ENCODE results near the gene OPCML. TPM values are rescaled to one million over a fixed set of nuclear protein-coding genes. Genes with fewer than 3 reads are reported as not detected.

OPCML gene
- polyA plus RNA-seq, 3 donors: not detected

GRCh38 chr11:133026952-133027351, 505.3 kb downstream of the OPCML start:
- Histone ChIP-seq H3K36me3 (replicated peaks in 1 of 2; ENCODE audit: control insufficient read depth in 1 of 2, insufficient read depth in 2 of 2, low read length in 2 of 2) (no peaks in the 10 kb centered on the region), H4K20me1 (ENCODE audit: insufficient read depth, low read length) (no peaks in the 10 kb centered on the region), H3K9ac (ENCODE audit: insufficient read depth, low read length, poor library complexity, severe bottlenecking) (no peak overlapping the region), H3K27ac (ENCODE audit: low read depth in 1 of 2, low read length in 2 of 2) (no peak overlapping the region), H3K4me1 (ENCODE audit: control insufficient read depth in 1 of 2, insufficient read depth in 2 of 2, low read length in 2 of 2) (no peaks in the 10 kb centered on the region), H3K79me2 (ENCODE audit: insufficient read depth, low read length) (no peaks in the 10 kb centered on the region), H3K4me3 (replicated peaks in 1 of 3; ENCODE audit: low read depth in 2 of 3, low read length in 3 of 3) (no peak overlapping the region), H3K9me3 (replicated peaks in 1 of 2; ENCODE audit: control insufficient read depth in 1 of 2, insufficient read depth in 1 of 2, low read length in 2 of 2) (no peaks in the 10 kb centered on the region), H3K4me2 (replicated peaks; ENCODE audit: extremely low read depth, low read length, poor library complexity, severe bottlenecking) (no peak overlapping the region), H2AFZ (ENCODE audit: insufficient read depth, low read depth, low read length, poor library complexity, severe bottlenecking) (no peak overlapping the region), H3K27me3 (ENCODE audit: control insufficient read depth in 2 of 2, insufficient read depth in 2 of 2, low read length in 2 of 2) (no peaks in the 10 kb centered on the region)
- Mint-ChIP-seq H3K9me3 (peaks cover 0 to 5% (median 0%) of the 10 kb centered on the region in 7 donors), H3K4me1 (no peaks in the 10 kb centered on the region), H3K27me3 (ENCODE audit: low read depth in 3 of 3) (no peaks in the 10 kb centered on the region), H3K36me3 (no peaks in the 10 kb centered on the region), H3K4me3 (no peak overlapping the region), H3K27ac (no peak overlapping the region)
- intact Hi-C loops (cut with micrococcal nuclease): no loop called here
- TF ChIP-seq CTCF (IDR thresholded peaks at IDR 0.05): no peak
- no CpG with 5 or more reads among the region's 1 CpG for WGBS (ENCODE audit: insufficient coverage)
- no peak for DNase-seq

- Mint-ChIP-seq H3K9me3 (peaks cover 0 to 3% (median 0%) of the 10 kb centered on the region in 7 donors), H3K4me1 (no peaks in the 10 kb centered on the region), H3K4me3 (no peak overlapping the region), H3K36me3 (no peaks in the 10 kb centered on the region), H3K27ac (no peak overlapping the region), H3K27me3 (ENCODE audit: low read depth in 3 of 3) (no peaks in the 10 kb centered on the region)
- H3K79me2 ChIP-seq (ENCODE audit: insufficient read depth, low read length): no peaks in the 10 kb centered on the region
- no peaks in the 10 kb centered on the region for H3K36me3 ChIP-seq (replicated peaks in 1 of 2; ENCODE audit: control insufficient read depth in 1 of 2, insufficient read depth in 2 of 2, low read length in 2 of 2)
- no peak for TF ChIP-seq CTCF (IDR thresholded peaks at IDR 0.05)
- intact Hi-C loops (cut with micrococcal nuclease): no loop called here
- DNase-seq: no peak
- no peak overlapping the region for H3K4me2 ChIP-seq (replicated peaks; ENCODE audit: extremely low read depth, low read length, poor library complexity, severe bottlenecking)
- 80% methylated on average over 2 of the region's 5 CpGs for WGBS (ENCODE audit: insufficient coverage)
- no peak overlapping the region for H3K27ac ChIP-seq (ENCODE audit: low read depth in 1 of 2, low read length in 2 of 2)
- no peaks in the 10 kb centered on the region for H3K4me1 ChIP-seq (ENCODE audit: control insufficient read depth in 1 of 2, insufficient read depth in 2 of 2, low read length in 2 of 2)
- H3K27me3 ChIP-seq (ENCODE audit: control insufficient read depth in 2 of 2, insufficient read depth in 2 of 2, low read length in 2 of 2): no peaks in the 10 kb centered on the region
- no peaks in the 10 kb centered on the region for H4K20me1 ChIP-seq (ENCODE audit: insufficient read depth, low read length)
- no peak overlapping the region for H3K9ac ChIP-seq (ENCODE audit: insufficient read depth, low read length, poor library complexity, severe bottlenecking)
- no peak overlapping the region for H2AFZ ChIP-seq (ENCODE audit: insufficient read depth, low read depth, low read length, poor library complexity, severe bottlenecking)
- no peaks in the 10 kb centered on the region for H3K9me3 ChIP-seq (replicated peaks in 1 of 2; ENCODE audit: control insufficient read depth in 1 of 2, insufficient read depth in 1 of 2, low read length in 2 of 2)
- H3K4me3 ChIP-seq (replicated peaks in 1 of 3; ENCODE audit: low read depth in 2 of 3, low read length in 3 of 3): no peak overlapping the region
Measured at GRCh38 chr11:133024301-133024700, 508.0 kb downstream of the OPCML start.
